Measurements from ENCODE around the gene POLE. TPM values are rescaled to one million over a fixed set of nuclear protein-coding genes. Genes with fewer than 3 reads are reported as not detected.

POLE gene
- total RNA-seq, 3 donors from 2014 or later: 45.0 to 72.2 (median 55.1) TPM

GRCh38 chr12:132720606-132721345, 33.6 kb upstream of the POLE start:
- H3K4me1 ChIP-seq (ENCODE audit: low read depth): no peaks in the 10 kb centered on the region
- no peak overlapping the region for H3K4me3 ChIP-seq
- no peak for DNase-seq
- TF ChIP-seq, protein P1, sequence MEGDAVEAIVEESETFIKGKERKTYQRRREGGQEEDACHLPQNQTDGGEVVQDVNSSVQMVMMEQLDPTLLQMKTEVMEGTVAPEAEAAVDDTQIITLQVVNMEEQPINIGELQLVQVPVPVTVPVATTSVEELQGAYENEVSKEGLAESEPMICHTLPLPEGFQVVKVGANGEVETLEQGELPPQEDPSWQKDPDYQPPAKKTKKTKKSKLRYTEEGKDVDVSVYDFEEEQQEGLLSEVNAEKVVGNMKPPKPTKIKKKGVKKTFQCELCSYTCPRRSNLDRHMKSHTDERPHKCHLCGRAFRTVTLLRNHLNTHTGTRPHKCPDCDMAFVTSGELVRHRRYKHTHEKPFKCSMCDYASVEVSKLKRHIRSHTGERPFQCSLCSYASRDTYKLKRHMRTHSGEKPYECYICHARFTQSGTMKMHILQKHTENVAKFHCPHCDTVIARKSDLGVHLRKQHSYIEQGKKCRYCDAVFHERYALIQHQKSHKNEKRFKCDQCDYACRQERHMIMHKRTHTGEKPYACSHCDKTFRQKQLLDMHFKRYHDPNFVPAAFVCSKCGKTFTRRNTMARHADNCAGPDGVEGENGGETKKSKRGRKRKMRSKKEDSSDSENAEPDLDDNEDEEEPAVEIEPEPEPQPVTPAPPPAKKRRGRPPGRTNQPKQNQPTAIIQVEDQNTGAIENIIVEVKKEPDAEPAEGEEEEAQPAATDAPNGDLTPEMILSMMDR (IDR thresholded peaks at IDR 0.05): no peak
- no peak for ATAC-seq
- H3K36me3 ChIP-seq (ENCODE audit: low read depth): peaks cover 16% of the 10 kb centered on the region
- no peaks in the 10 kb centered on the region for H3K9me3 ChIP-seq
- intact Hi-C loops (cut with DNase I, micrococcal nuclease): no loop called here

GRCh38 chr12:132719954-132720324, 32.8 kb upstream of the POLE start:
- intact Hi-C loops (cut with DNase I, micrococcal nuclease): no loop called here
- Histone ChIP-seq H3K9me3 (no peaks in the 10 kb centered on the region), H3K4me1 (ENCODE audit: low read depth) (no peaks in the 10 kb centered on the region), H3K4me3 (no peak overlapping the region), H3K36me3 (ENCODE audit: low read depth) (peaks cover 16% of the 10 kb centered on the region)
- TF ChIP-seq, protein P1 (IDR thresholded peaks at IDR 0.05): no peak
- DNase-seq: no peak
- ATAC-seq: no peak

DNA sequence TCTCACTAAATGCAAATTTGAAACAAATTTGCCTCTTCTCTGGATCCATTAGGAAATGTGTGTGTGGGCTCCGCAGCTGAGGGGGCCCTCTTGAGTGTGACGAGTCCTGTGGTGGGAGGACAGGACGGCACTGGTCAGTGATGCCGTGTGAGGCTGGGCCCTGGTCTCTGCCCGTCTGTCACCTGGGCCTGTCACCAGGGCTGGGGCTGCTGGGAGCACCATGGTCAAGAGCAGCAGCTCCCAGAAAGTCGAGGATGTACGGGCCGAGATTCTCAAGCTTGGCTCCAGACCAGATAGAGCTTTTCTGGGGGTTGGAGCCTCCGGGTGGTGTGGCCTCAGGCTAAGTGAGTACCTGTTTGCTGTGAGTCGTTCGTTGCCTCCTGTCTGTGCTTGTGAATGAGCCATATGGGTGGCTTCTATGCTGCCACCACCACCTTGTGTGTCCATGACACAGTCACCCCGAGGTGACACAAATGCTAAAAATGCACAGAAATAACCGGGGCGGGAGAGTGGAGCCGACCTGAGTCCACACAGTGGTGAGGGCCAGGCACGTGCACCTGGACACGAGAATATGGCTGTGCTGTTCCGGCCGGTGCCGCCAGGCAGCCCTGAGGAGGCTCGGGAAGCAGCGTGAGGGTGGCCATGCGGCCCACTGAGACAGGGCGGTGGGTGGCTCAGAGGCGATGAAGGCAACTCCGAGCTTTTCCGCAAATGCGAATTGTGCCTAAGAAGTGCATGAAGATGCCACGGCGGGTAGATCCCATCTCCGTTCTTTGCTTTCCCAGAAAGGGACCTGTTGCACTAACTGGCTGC, 32.2 kb upstream of the POLE start:
- no peak overlapping the region for H3K4me3 ChIP-seq
- no peaks in the 10 kb centered on the region for H3K9me3 ChIP-seq
- TF ChIP-seq, protein P1 (IDR thresholded peaks at IDR 0.05): no peak
- peaks cover 16% of the 10 kb centered on the region for H3K36me3 ChIP-seq (ENCODE audit: low read depth)
- ATAC-seq: no peak
- intact Hi-C loops (cut with DNase I, micrococcal nuclease): no loop called here
- no peak for DNase-seq
- no peaks in the 10 kb centered on the region for H3K4me1 ChIP-seq (ENCODE audit: low read depth)

DNA sequence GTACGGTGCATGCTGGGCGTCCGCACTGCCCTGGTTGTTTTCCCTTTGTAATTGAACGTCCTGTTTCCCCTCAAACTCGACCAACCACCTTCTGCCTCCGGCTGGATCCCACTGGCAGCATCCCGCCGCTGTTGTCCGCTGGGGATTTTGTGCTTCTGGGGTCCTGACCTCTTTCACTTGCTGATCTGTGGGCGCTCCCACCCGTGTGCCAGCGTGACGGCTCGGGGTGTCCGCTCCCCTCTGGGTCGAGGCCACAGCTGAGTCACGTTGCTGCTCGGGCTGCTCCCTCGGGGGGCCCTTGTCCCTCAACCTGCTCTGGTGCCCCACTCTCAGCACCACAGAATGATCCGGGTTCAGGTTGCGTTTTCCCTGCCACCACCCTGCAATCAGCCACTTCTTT, 31.5 kb upstream of the POLE start:
- no peak for ATAC-seq
- H3K36me3 ChIP-seq (ENCODE audit: low read depth): peaks cover 16% of the 10 kb centered on the region

DNA sequence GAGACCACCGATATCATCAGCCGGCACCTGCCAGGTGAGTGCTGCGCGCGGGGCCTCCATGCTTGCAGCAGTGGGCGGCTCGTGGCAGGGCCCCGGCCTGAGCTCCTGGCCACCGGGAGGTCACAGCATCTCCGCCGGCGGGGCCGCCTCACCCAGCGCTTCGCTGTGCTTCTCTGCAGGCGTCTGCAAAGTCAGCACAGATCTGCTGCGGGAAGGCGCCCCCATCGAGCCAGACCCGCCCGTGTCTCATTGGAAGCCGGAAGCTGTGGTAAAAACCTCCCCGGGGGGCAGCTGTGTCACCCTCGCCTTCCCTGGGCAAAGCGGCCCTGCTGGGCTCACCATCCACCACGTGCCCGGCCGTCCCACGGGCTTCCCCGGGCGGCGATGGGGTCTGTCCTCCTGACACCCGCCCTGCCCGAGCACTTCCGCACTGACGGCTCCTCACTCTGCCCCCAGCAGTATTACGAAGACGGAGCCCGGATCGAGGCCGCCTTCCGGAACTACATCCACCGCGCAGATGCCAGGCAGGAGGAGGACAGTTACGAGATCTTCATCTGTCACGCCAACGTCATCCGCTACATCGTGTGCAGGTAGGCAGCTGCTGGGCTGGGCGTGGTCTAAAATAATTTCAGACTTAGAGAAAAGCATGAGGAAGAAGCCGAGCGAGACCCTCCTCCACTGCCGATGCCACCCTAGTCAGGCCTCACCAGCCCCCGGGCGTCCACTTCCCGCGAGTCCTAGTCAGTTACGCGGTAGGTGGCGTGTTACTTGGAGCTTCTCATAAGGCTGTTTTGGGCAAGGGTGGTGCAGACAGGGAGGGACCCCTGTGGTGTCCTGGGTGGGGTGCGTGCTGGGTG, 30.6 kb upstream of the POLE start:
- no peaks in the 10 kb centered on the region for H3K4me1 ChIP-seq (ENCODE audit: low read depth)
- no peak for ATAC-seq
- H3K36me3 ChIP-seq (ENCODE audit: low read depth): peaks cover 9% of the 10 kb centered on the region
- no peaks in the 10 kb centered on the region for H3K9me3 ChIP-seq
- TF ChIP-seq, protein P1 (IDR thresholded peaks at IDR 0.05): no peak
- DNase-seq: no peak
- intact Hi-C loops (cut with DNase I, micrococcal nuclease): no loop called here
- no peak overlapping the region for H3K4me3 ChIP-seq

More for the DNA sequence above, 31.5 kb upstream of the POLE start:
- DNase-seq: no peak
- no peak overlapping the region for H3K4me3 ChIP-seq
- TF ChIP-seq, protein P1 (IDR thresholded peaks at IDR 0.05): no peak
- H3K9me3 ChIP-seq: no peaks in the 10 kb centered on the region
- no peaks in the 10 kb centered on the region for H3K4me1 ChIP-seq (ENCODE audit: low read depth)
- intact Hi-C loops (cut with DNase I, micrococcal nuclease): no loop called here
